Panc1 (cell line): ENCODE results near the gene HSPA4. TPM values are rescaled to one million over a fixed set of nuclear protein-coding genes. Genes with fewer than 3 reads are reported as not detected.

Experiments
- ATAC-seq: fragments of 200-7000 bp; cut with Tn5 transposase; 2 replicates; pipeline ENCODE4 v1.9.1; 2020; ENCODE audit warnings: mild to moderate bottlenecking, moderate library complexity
- BruUV-seq: library from RNA; stranded (reverse); fragments of 400-500 nt; replicated peaks from 2 replicates; lab custom pipeline; 2021; lab: Mats Ljungman, UMichigan
- CTCF ChIA-PET: fragments of 300-600 bp; sonication (Branson Sonifier 250); formaldehyde crosslinking; loops from one replicate; lab custom pipeline; 2022; ENCODE audit warnings: antibody characterized with exemption; lab: Charles Lee
- POLR2A ChIA-PET: fragments of 300-600 bp; sonication (Branson Sonifier 250); formaldehyde crosslinking; loops from one replicate; lab custom pipeline; 2022; ENCODE audit warnings: antibody characterized with exemption; lab: Charles Lee
- DNase-seq: peaks from one replicate; pipeline ENCODE4 v3.0.0-alpha.2; 2010; ENCODE audit warnings: low read depth, low spot score
- H3K27ac ChIP-seq: 2 replicates; pipeline ENCODE4 v1.5.1; 2011; ENCODE audit warnings: mild to moderate bottlenecking, low read length, inconsistent platforms
- H3K27me3 ChIP-seq: fragments of 200-500 bp; sonication (Bioruptor generic); 2 replicates; pipeline ENCODE4 v1.6.0; 2014; ENCODE audit warnings: low read length, inconsistent platforms; ENCODE audit not compliant: control insufficient read depth, insufficient read depth
- H3K36me3 ChIP-seq: fragments of 200-500 bp; sonication (Bioruptor generic); 2 replicates; pipeline ENCODE4 v1.5.1; 2014; ENCODE audit warnings: inconsistent platforms, mild to moderate bottlenecking, low read length, moderate library complexity; ENCODE audit not compliant: control insufficient read depth, insufficient read depth
- H3K4me1 ChIP-seq: 2 replicates; pipeline ENCODE4 v1.5.1; 2011; ENCODE audit warnings: inconsistent platforms, mild to moderate bottlenecking, low read length, moderate library complexity; ENCODE audit not compliant: control insufficient read depth, insufficient read depth
- H3K4me3 ChIP-seq, 2 experiments: 2 replicates each; pipeline ENCODE4 v1.5.1; 2011 to 2012; ENCODE audit warnings: low read depth in 2 of 2, low read length in 2 of 2, mild to moderate bottlenecking in 2 of 2, inconsistent platforms in 1 of 2, moderate library complexity in 1 of 2
- H3K9me3 ChIP-seq: fragments of 200-500 bp; sonication (Bioruptor generic); 2 replicates; pipeline ENCODE4 v1.5.1; 2014; ENCODE audit warnings: low read depth, mild to moderate bottlenecking, inconsistent platforms, low read length, moderate library complexity; ENCODE audit not compliant: control insufficient read depth, insufficient read depth
- POLR2AphosphoS5 ChIP-seq: IDR thresholded peaks from 2 replicates; pipeline ENCODE4 v1.6.1; 2012; ENCODE audit warnings: mild to moderate bottlenecking, low read depth, low read length, moderate library complexity
- SIN3A ChIP-seq: IDR thresholded peaks from 2 replicates; pipeline ENCODE4 v1.6.1; 2012; ENCODE audit warnings: low read depth, mild to moderate bottlenecking, low read length, moderate library complexity, borderline replicate concordance; ENCODE audit not compliant: insufficient read depth
- TCF7L2 ChIP-seq: IDR thresholded peaks from 2 replicates; pipeline ENCODE4 v1.6.1; 2011; ENCODE audit warnings: mild to moderate bottlenecking, low read depth, low read length, inconsistent platforms
- in situ Hi-C: cut with HindIII; loops from 2 replicates; pipeline ENCODE4 v1.10.0; 2016; ENCODE audit warnings: low sequenced_read_pairs, low pct_unique_long_range_greater_than_20kb
- intact Hi-C: fragments of 100-400 bp; cut with micrococcal nuclease; formaldehyde crosslinking; loops from one replicate; pipeline ENCODE4 v1.10.0; 2022; ENCODE audit not compliant: unreplicated experiment
- total RNA-seq: library from RNA; stranded (reverse); gene quantifications from one replicate; pipeline ENCODE4 v1.2.1, GENCODE V29; 2021; ENCODE audit not compliant: unreplicated experiment
- TF ChIP-seq, protein P1 (sequence below), 2 experiments: IDR thresholded peaks; 2 replicates each; pipeline ENCODE4 v1.6.1; 2011 to 2012; ENCODE audit warnings: low read depth in 2 of 2, control low read depth in 1 of 2, low read length in 1 of 2, mild to moderate bottlenecking in 1 of 2, moderate library complexity in 1 of 2; ENCODE audit not compliant: insufficient read depth in 1 of 2
- TF ChIP-seq, protein P2 (sequence below): fragments of 450-650 bp; IDR thresholded peaks from 2 replicates; pipeline ENCODE4 v1.5.1; 2017; ENCODE audit warnings: mild to moderate bottlenecking

Gene HSPA4
- total RNA-seq, 1 experiment from 2014 or later = 247 TPM

DNA sequence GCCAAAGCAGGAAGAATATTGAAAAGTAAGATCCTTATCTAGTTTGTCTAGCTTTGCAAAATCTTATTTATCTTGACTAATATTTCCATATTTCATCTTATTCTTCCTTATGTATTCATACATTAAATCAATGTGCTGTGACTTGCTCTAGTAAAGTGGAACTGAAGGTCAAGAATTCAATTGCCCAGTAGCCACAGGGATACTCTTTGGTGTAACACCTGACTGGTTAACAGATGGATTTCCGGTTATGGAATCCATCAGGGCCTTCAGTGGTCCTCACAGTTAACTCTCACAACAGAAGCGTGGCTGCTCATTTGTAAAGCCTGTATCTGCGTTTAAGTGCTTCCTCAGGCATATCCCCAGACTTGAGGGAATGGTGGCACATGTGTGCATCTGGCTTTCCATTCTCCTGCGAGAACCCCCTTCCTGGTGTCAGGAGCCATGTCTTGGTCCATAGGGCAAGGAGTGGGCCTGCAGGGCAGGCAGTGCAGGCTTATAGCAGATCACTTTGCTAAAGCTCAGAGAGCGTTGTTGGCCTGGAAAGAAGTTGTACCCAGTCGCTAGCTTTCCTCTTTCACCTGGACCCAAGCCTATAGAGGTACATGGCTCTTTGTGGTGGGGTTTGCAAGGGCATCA is 99.2 kb downstream of the HSPA4 start:
- DNase-seq = no peak
- Histone ChIP-seq H3K27ac (no peak overlapping the region), H3K36me3 (no peaks in the 10 kb centered on the region), H3K4me3 (no peak overlapping the region), H3K27me3 (no peaks in the 10 kb centered on the region), H3K9me3 (no peaks in the 10 kb centered on the region), H3K4me1 (no peaks in the 10 kb centered on the region)
- POLR2A ChIA-PET = no interaction called here
- TF ChIP-seq, protein P1, sequence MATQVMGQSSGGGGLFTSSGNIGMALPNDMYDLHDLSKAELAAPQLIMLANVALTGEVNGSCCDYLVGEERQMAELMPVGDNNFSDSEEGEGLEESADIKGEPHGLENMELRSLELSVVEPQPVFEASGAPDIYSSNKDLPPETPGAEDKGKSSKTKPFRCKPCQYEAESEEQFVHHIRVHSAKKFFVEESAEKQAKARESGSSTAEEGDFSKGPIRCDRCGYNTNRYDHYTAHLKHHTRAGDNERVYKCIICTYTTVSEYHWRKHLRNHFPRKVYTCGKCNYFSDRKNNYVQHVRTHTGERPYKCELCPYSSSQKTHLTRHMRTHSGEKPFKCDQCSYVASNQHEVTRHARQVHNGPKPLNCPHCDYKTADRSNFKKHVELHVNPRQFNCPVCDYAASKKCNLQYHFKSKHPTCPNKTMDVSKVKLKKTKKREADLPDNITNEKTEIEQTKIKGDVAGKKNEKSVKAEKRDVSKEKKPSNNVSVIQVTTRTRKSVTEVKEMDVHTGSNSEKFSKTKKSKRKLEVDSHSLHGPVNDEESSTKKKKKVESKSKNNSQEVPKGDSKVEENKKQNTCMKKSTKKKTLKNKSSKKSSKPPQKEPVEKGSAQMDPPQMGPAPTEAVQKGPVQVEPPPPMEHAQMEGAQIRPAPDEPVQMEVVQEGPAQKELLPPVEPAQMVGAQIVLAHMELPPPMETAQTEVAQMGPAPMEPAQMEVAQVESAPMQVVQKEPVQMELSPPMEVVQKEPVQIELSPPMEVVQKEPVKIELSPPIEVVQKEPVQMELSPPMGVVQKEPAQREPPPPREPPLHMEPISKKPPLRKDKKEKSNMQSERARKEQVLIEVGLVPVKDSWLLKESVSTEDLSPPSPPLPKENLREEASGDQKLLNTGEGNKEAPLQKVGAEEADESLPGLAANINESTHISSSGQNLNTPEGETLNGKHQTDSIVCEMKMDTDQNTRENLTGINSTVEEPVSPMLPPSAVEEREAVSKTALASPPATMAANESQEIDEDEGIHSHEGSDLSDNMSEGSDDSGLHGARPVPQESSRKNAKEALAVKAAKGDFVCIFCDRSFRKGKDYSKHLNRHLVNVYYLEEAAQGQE (IDR thresholded peaks at IDR 0.05; ENCODE audit: insufficient read depth in 1 of 2, low read depth in 2 of 2, low read length in 1 of 2) = no peak
- TF ChIP-seq POLR2AphosphoS5 = no peak
- no peak for TF ChIP-seq TCF7L2
- TF ChIP-seq, protein P2, sequence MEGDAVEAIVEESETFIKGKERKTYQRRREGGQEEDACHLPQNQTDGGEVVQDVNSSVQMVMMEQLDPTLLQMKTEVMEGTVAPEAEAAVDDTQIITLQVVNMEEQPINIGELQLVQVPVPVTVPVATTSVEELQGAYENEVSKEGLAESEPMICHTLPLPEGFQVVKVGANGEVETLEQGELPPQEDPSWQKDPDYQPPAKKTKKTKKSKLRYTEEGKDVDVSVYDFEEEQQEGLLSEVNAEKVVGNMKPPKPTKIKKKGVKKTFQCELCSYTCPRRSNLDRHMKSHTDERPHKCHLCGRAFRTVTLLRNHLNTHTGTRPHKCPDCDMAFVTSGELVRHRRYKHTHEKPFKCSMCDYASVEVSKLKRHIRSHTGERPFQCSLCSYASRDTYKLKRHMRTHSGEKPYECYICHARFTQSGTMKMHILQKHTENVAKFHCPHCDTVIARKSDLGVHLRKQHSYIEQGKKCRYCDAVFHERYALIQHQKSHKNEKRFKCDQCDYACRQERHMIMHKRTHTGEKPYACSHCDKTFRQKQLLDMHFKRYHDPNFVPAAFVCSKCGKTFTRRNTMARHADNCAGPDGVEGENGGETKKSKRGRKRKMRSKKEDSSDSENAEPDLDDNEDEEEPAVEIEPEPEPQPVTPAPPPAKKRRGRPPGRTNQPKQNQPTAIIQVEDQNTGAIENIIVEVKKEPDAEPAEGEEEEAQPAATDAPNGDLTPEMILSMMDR = no peak
- TF ChIP-seq SIN3A = no peak
- no TSS peak for BruUV-seq
- ATAC-seq = no peak
- in situ Hi-C loops (no loop called here), intact Hi-C loops (no loop called here)
- CTCF ChIA-PET = no interaction called here

DNA sequence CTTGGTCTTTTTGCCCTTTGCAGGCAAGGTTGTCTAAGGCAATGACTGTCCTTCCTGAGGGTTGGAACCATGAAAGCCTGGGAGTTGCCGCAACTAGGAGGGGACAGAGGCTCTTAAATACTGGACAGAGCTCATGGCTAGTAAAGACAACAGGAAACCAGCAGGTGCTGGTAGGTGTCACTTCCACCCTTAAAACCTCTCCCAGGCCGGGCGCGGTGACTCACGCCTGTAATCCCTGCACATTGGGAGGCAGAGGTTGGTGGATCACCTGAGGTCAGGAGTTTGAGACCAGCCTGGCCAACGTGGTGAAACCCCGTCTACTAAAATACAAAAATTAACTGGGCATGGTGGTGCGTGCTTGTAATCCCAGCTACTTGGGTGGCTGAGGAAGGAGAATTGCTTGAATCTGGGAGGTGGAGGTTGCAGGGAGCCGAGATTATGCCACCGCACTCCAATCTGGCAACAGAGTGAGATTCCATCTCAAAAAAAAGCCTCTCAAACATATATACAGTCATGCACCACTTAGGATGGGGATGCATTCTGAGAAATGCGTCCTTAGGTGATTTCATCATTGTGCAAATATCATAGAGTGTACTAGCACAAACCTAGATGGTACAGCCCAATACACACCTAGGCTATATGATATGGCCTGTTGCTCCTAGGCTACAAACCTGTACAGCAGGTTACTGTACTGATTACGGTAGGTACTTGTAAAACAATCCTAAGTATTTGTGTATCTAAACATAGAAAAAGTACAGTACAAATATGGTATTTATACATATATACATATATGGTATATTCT is 102.7 kb downstream of the HSPA4 start:
- Histone ChIP-seq H3K4me1 (no peaks in the 10 kb centered on the region), H3K36me3 (no peaks in the 10 kb centered on the region), H3K27me3 (no peaks in the 10 kb centered on the region), H3K4me3 (no peak overlapping the region), H3K27ac (no peak overlapping the region), H3K9me3 (no peaks in the 10 kb centered on the region)
- no peak for DNase-seq
- ChIA-PET CTCF (interaction anchor here (0.6 kb wide), 1 partner anchor 121 kb away, joined by 6 read pairs; no protein-coding TSS in a partner anchor), POLR2A (no interaction called here)
- no TSS peak for BruUV-seq
- no peak for ATAC-seq
- intact Hi-C loops (no loop called here), in situ Hi-C loops (no loop called here)
- TF ChIP-seq POLR2AphosphoS5 = no peak
- TF ChIP-seq TCF7L2 = no peak
- no peak for TF ChIP-seq SIN3A
- TF ChIP-seq, protein P1 (IDR thresholded peaks at IDR 0.05; ENCODE audit: insufficient read depth in 1 of 2, low read depth in 2 of 2, low read length in 1 of 2) = no peak
- TF ChIP-seq, protein P2 = no peak
